ENCODE data around the gene DAPK1.

Gene DAPK1

DNA sequence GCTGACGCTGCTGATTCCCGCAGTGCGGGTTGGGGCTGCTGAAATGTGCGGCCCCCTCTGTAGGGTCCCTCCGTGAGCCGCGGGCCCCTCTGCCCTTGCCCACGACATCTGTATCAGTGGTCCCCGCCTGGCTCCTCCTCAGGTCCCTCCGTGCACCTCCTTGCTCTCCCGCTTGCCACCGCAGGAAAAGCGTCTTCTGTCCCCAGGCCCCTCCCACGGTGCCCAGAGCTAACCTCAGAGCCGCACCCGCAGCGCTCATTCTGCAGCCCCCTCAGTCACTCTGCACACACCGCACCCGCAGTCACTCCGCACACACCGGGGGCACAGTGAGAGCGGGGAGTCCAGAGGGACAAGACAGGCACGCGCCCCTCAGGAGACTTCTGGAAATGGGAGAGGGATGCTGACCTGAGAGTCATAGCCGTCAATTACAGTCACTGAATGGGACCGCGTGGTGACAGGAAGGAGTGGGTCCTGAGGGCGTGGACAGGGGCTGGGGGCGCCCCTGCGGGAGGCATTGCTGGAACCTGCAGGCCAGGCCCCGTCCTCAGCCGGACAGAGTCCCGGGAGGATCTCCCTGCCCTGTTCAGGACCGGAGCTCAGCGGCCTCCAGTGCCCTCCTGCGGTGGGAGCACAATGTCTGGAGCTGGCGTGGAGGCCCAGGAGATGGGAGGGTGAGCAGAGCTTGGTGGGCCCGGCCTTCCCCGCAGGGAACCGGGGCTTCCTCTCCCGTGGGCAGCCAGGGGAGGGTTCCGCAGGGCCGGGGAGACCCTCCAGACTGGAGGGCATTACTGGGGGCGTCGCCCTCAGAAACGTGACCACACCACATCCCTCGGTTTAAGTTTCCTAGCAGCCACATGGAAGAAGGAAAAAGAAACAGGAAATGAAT is 162.1 kb downstream of the DAPK1 start:
- no peak overlapping the region for H3K4me3 Mint-ChIP-seq
- no peaks in the 10 kb centered on the region for H3K36me3 Mint-ChIP-seq (ENCODE audit: low read depth)

GRCh38 chr9:87661241-87661640 is 163.6 kb downstream of the DAPK1 start:
- Mint-ChIP-seq H3K27me3 (peaks cover 4% of the 10 kb centered on the region), H3K27ac (no peak overlapping the region), H3K36me3 (ENCODE audit: low read depth) (no peaks in the 10 kb centered on the region), H3K4me3 (no peak overlapping the region), H3K4me1 (ENCODE audit: low read depth) (peaks cover 11% of the 10 kb centered on the region), H3K9me3 (no peaks in the 10 kb centered on the region)
- no peak for DNase-seq

More for the DNA sequence above, 162.1 kb downstream of the DAPK1 start:
- DNase-seq: no peak
- Mint-ChIP-seq H3K9me3 (no peaks in the 10 kb centered on the region), H3K27me3 (peaks cover 4% of the 10 kb centered on the region), H3K4me1 (ENCODE audit: low read depth) (peaks cover 11% of the 10 kb centered on the region), H3K27ac (no peak overlapping the region)

- Mint-ChIP-seq H3K27ac (no peak overlapping the region), H3K4me1 (ENCODE audit: low read depth) (peaks cover 11% of the 10 kb centered on the region), H3K36me3 (ENCODE audit: low read depth) (no peaks in the 10 kb centered on the region), H3K27me3 (peaks cover 6% of the 10 kb centered on the region), H3K4me3 (no peak overlapping the region), H3K9me3 (peaks cover 3% of the 10 kb centered on the region)
- peak; percentile 73 for DNase-seq
Measured at GRCh38 chr9:87662808-87663528, 165.3 kb downstream of the DAPK1 start.

- H3K4me3 Mint-ChIP-seq: no peak overlapping the region
- peaks cover 6% of the 10 kb centered on the region for H3K27me3 Mint-ChIP-seq
- H3K4me1 Mint-ChIP-seq (ENCODE audit: low read depth): peaks cover 11% of the 10 kb centered on the region
- peaks cover 3% of the 10 kb centered on the region for H3K9me3 Mint-ChIP-seq
- DNase-seq: no peak
- H3K27ac Mint-ChIP-seq: no peak overlapping the region
- no peaks in the 10 kb centered on the region for H3K36me3 Mint-ChIP-seq (ENCODE audit: low read depth)
Measured at GRCh38 chr9:87663556-87663955, 165.9 kb downstream of the DAPK1 start.

- H3K9me3 Mint-ChIP-seq: peaks cover 3% of the 10 kb centered on the region
- no peak overlapping the region for H3K27ac Mint-ChIP-seq
- H3K36me3 Mint-ChIP-seq (ENCODE audit: low read depth): no peaks in the 10 kb centered on the region
- DNase-seq: no peak
- H3K4me1 Mint-ChIP-seq (ENCODE audit: low read depth): peaks cover 11% of the 10 kb centered on the region
- H3K27me3 Mint-ChIP-seq: peaks cover 6% of the 10 kb centered on the region
- H3K4me3 Mint-ChIP-seq: no peak overlapping the region
Measured at GRCh38 chr9:87664153-87665060, 166.7 kb downstream of the DAPK1 start.

DNA sequence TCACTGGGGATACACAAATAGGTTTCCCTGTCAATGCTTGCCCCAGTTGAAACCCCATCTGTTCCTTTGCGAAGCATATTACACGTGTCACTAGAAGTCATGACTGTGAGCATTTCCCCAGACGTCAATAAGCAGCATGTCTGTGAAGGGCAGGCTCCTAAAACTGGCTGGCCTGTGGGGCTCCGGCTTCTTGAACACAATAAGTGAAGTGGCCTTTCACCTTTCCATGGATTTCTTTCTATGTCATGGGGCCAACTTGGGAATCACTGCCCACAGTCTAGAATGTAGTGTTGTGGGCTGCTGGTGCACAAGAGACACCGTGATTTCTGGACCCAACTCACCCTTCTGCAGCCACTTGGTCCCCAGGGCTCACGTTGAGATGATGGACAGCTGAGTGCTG is 167.8 kb downstream of the DAPK1 start:
- DNase-seq: no peak
- H3K27me3 Mint-ChIP-seq: peaks cover 6% of the 10 kb centered on the region
- H3K27ac Mint-ChIP-seq: no peak overlapping the region
- peaks cover 3% of the 10 kb centered on the region for H3K9me3 Mint-ChIP-seq
- no peaks in the 10 kb centered on the region for H3K36me3 Mint-ChIP-seq (ENCODE audit: low read depth)
- peaks cover 11% of the 10 kb centered on the region for H3K4me1 Mint-ChIP-seq (ENCODE audit: low read depth)
- H3K4me3 Mint-ChIP-seq: no peak overlapping the region

DNA sequence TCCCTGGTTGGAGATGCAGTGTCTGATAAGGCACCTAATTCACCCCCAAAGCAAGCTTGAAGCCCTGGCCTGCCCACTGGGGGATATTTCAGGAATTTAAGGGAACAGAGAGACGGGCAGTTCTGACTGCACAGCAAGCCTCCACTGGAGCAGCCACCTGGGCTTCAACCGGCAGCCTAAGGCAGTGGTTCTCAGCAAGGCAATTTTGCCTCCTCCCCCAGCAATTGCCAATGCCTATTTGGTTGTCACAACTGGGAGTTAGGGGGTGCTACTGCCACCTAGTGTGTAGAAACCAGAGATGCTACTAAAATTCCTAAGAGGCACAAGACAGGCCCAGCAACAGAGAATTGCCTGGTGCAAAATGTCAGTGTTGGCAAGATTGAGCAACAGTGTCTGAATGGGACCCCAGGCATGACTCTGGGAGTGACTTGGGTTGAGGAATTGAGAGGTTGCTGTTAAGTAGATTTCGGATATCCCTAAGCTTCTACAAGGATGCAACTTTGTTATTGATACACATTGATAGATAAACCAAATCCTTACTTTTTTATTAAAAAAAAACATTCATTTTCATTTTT is 169.6 kb downstream of the DAPK1 start:
- no peaks in the 10 kb centered on the region for H3K36me3 Mint-ChIP-seq (ENCODE audit: low read depth)
- H3K27me3 Mint-ChIP-seq: peaks cover 6% of the 10 kb centered on the region
- H3K9me3 Mint-ChIP-seq: peaks cover 3% of the 10 kb centered on the region
- no peak overlapping the region for H3K27ac Mint-ChIP-seq
- no peak overlapping the region for H3K4me3 Mint-ChIP-seq
- peaks cover 4% of the 10 kb centered on the region for H3K4me1 Mint-ChIP-seq (ENCODE audit: low read depth)
- DNase-seq: no peak

DNA sequence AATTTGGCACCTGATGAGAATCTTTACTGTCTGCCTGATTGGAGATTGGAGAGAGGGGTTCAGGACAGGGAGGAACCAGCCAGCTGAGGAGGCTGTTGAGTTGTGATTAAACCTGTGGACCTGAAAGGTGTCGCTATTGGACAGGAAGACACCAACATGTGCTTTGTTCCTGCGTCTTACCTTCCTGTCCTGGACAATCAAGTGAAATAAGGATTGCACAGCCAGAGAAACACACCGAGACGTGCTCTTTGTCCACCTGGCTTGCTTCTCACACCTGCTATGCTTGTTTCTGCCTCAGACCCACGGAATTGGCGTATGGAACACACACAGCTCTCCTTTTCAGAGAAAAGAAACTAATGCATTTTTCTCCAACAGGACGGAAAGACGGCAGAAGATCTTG is 170.6 kb downstream of the DAPK1 start:
- no peak overlapping the region for H3K27ac Mint-ChIP-seq
- no peaks in the 10 kb centered on the region for H3K4me1 Mint-ChIP-seq (ENCODE audit: low read depth)
- no peak for DNase-seq
- peaks cover 6% of the 10 kb centered on the region for H3K27me3 Mint-ChIP-seq
- no peak overlapping the region for H3K4me3 Mint-ChIP-seq
- H3K9me3 Mint-ChIP-seq: peaks cover 3% of the 10 kb centered on the region
- H3K36me3 Mint-ChIP-seq (ENCODE audit: low read depth): no peaks in the 10 kb centered on the region

DNA sequence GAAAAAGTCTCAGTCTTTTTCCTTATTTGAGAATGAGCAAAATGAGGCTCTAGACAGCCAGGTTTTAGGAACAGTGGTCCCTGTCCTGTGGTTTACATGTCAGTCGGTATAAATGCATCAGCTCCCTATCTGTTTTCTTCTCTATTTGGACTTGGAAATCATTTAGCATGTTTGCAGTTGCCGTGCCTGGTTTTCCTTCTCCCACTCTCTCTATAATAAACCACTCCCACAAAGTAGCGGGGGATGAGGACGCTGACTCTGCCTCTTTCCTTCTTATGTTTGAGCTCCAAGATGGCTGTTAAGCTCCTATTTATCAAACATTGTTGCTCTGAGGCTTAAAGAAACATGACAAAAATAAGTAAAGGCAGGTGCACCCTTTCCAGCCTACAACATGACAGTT is 171.1 kb downstream of the DAPK1 start:
- Mint-ChIP-seq H3K27me3 (peaks cover 4% of the 10 kb centered on the region), H3K9me3 (peaks cover 3% of the 10 kb centered on the region), H3K4me3 (no peak overlapping the region), H3K4me1 (ENCODE audit: low read depth) (no peaks in the 10 kb centered on the region), H3K36me3 (ENCODE audit: low read depth) (no peaks in the 10 kb centered on the region), H3K27ac (no peak overlapping the region)
- DNase-seq: no peak

- Mint-ChIP-seq H3K4me1 (ENCODE audit: low read depth) (no peaks in the 10 kb centered on the region), H3K27ac (no peak overlapping the region), H3K9me3 (peaks cover 3% of the 10 kb centered on the region), H3K27me3 (peaks cover 2% of the 10 kb centered on the region), H3K36me3 (ENCODE audit: low read depth) (no peaks in the 10 kb centered on the region), H3K4me3 (no peak overlapping the region)
- no peak for DNase-seq
Measured at GRCh38 chr9:87670572-87671264, 173.1 kb downstream of the DAPK1 start.

DNA sequence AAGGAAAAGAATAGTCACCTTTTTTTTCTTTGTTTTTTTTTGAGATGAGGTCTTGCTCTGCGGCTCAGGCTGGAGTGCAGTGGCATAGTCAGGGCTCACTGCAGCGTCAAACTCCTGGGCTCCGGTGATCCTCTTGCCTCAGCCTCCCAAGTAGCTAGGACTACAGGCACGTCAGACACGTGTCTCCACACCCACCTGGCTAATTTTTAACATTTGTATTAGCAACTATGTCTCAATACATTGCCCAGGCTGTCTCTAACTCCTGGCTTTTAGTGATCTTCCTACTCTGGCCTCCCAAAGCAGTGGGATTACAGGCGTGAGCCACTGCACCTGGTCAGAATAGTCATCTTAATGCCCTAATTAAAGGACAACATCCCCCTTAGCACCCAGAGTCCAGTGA is 173.8 kb downstream of the DAPK1 start:
- Mint-ChIP-seq H3K27ac (no peak overlapping the region), H3K27me3 (peaks cover 2% of the 10 kb centered on the region), H3K4me3 (no peak overlapping the region), H3K36me3 (ENCODE audit: low read depth) (no peaks in the 10 kb centered on the region), H3K9me3 (peaks cover 3% of the 10 kb centered on the region), H3K4me1 (ENCODE audit: low read depth) (no peaks in the 10 kb centered on the region)
- DNase-seq: no peak

DNA sequence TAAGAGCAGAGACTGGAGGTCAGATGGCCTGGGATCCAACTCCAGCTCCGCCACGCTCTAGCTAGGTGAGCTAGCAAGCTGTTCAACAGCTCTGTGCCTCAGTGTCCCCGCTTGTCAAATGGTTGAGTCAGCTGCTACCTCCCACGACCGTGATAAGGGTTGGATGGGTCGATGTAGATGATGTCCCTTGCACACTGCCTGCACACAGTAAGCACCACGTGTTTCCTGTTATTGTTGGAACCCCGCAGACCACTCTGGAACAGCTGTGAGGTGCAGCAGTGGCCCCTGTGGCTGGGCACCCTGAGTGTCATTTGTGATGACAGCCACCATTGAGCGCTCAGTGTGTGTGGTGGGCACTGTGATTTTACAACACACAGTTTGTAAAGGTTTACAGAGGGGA is 174.3 kb downstream of the DAPK1 start:
- Mint-ChIP-seq H3K27ac (no peak overlapping the region), H3K9me3 (peaks cover 1% of the 10 kb centered on the region), H3K4me3 (no peak overlapping the region), H3K4me1 (ENCODE audit: low read depth) (no peaks in the 10 kb centered on the region), H3K36me3 (ENCODE audit: low read depth) (no peaks in the 10 kb centered on the region), H3K27me3 (peaks cover 2% of the 10 kb centered on the region)
- no peak for DNase-seq

- Mint-ChIP-seq H3K27me3 (peaks cover 6% of the 10 kb centered on the region), H3K4me1 (ENCODE audit: low read depth) (no peaks in the 10 kb centered on the region), H3K36me3 (ENCODE audit: low read depth) (no peaks in the 10 kb centered on the region), H3K27ac (no peak overlapping the region), H3K4me3 (no peak overlapping the region), H3K9me3 (no peaks in the 10 kb centered on the region)
- DNase-seq: no peak
Measured at GRCh38 chr9:87672586-87672985, 174.9 kb downstream of the DAPK1 start.

Data from activated T-cell treated with anti-CD3 and anti-CD28 coated beads, Interleukin-2, amount 50 U/mL, for 24 hours (primary cell).